K562 (cell line): ENCODE results near the gene EGR1. TPM values are rescaled to one million over a fixed set of nuclear protein-coding genes. Genes with fewer than 3 reads are reported as not detected.

ENCODE experiments used
- ATF1 ChIP-seq, 2 experiments: fragments of 450-650 bp in 1 of 2; IDR thresholded peaks; 2 replicates each; pipeline ENCODE4 v1.6.1; 2016; ENCODE audit warnings: missing compliant biosample characterization in 1 of 2, missing genetic modification characterization in 1 of 2
- BRD9 ChIP-seq: fragments of 450-650 bp; IDR thresholded peaks from 2 replicates; pipeline ENCODE4 v1.6.1; 2018; ENCODE audit warnings: low read depth; ENCODE audit not compliant: partially characterized antibody
- CTBP1 ChIP-seq: fragments of 450-650 bp; IDR thresholded peaks from 2 replicates; pipeline ENCODE4 v1.6.1; 2016; ENCODE audit warnings: borderline replicate concordance
- FOSL1 ChIP-seq: fragments of 200-800 bp; sonication (Bioruptor generic); conservative IDR thresholded peaks from 2 replicates; pipeline ENCODE4 v1.6.1; 2016; ENCODE audit warnings: missing genetic modification characterization, missing compliant biosample characterization
- HDAC3 ChIP-seq: fragments of 450-650 bp; IDR thresholded peaks from 2 replicates; pipeline ENCODE4 v1.6.1; 2018; ENCODE audit warnings: borderline replicate concordance, mild to moderate bottlenecking, moderate library complexity; ENCODE audit not compliant: partially characterized antibody
- HSF4 ChIP-seq: fragments of 250-450 bp; sonication (Bioruptor Pico); IDR thresholded peaks from 2 replicates; pipeline ENCODE4 v2.1.2; 2022; ENCODE audit warnings: mild to moderate bottlenecking, moderate library complexity, borderline replicate concordance
- KDM4B ChIP-seq, 2 experiments: fragments of 450-650 bp in 1 of 2; sonication (generic) in 1 of 2; IDR thresholded peaks; 2 replicates each; pipeline ENCODE4 v1.6.1; 2016 to 2017; ENCODE audit warnings: borderline replicate concordance in 2 of 2, antibody characterized with exemption in 1 of 2, low read depth in 1 of 2, mild to moderate bottlenecking in 1 of 2
- MAFK ChIP-seq: IDR thresholded peaks from 2 replicates; pipeline ENCODE4 v1.6.1; 2011; ENCODE audit warnings: low read length, improper control_type of control experiment
- MAZ ChIP-seq, 2 experiments: fragments of 450-650 bp in 1 of 2; sonication (generic) in 1 of 2; formaldehyde crosslinking; IDR thresholded peaks in 1 of 2; conservative IDR thresholded peaks in 1 of 2; 2 replicates each; pipeline versions ENCODE4 v1.4.0 to v1.5.0; 2020; ENCODE audit warnings: mild to moderate bottlenecking in 1 of 2, missing genetic modification reagents in 1 of 2
- RBM25 ChIP-seq: fragments of 200-400 bp; formaldehyde crosslinking; IDR thresholded peaks from 2 replicates; pipeline ENCODE4 v1.6.1; 2018; ENCODE audit warnings: low read length, low read depth, moderate library complexity; ENCODE audit not compliant: severe bottlenecking
- TEAD1 ChIP-seq, 2 experiments: fragments of 450-650 bp in 1 of 2; sonication (generic) in 1 of 2; formaldehyde crosslinking; IDR thresholded peaks; 2 replicates each; pipeline versions ENCODE4 v1.4.0 to v1.8.0; 2020 to 2022; ENCODE audit warnings: mild to moderate bottlenecking in 2 of 2, missing genetic modification reagents in 1 of 2
- ZKSCAN1 ChIP-seq: fragments of 150-350 bp; IDR thresholded peaks from 2 replicates; pipeline ENCODE4 v1.6.1; 2016; ENCODE audit warnings: low read depth, low read length
- ZNF175 ChIP-seq: fragments of 200-800 bp; sonication (Bioruptor generic); IDR thresholded peaks from 2 replicates; pipeline ENCODE4 v1.6.1; 2016; ENCODE audit warnings: low read depth, mild to moderate bottlenecking, missing genetic modification characterization, missing compliant biosample characterization
- ZNF583 ChIP-seq: fragments of 250-450 bp; sonication (Bioruptor Pico); IDR thresholded peaks from 2 replicates; pipeline ENCODE4 v1.4.0; 2020
- polyA plus RNA-seq, 8 experiments: library from polyadenylated mRNA; depleted of rRNA in 4 of 8; stranded (reverse) in 5 of 8; unstranded in 3 of 8; fragments of >200 nt; fragmentation: Nextera tagmentation in 2 of 8; fragmentation: Illumina TruSeq in 1 of 8; extraction: Ambion mirVana in 2 of 8; extraction: Trizol in 1 of 8; gene quantifications; 2 replicates each; pipeline versions ENCODE4 v1.2.1 to v1.2.3, GENCODE V29; 2011 to 2014; ENCODE audit warnings: inconsistent platforms in 1 of 8, missing spikeins in 1 of 8
- total RNA-seq, 7 experiments: library from RNA; depleted of rRNA in 6 of 7; stranded (reverse); fragments of >200 nt in 6 of 7; fragmentation: Illumina TruSeq in 2 of 7; extraction: Trizol in 2 of 7; gene quantifications; 2 replicates each; pipeline versions ENCODE4 v1.2.1 to v1.2.3, GENCODE V29; 2011 to 2021; ENCODE audit warnings: low replicate concordance in 1 of 7
- TF ChIP-seq, protein P1 (sequence below): fragments of 450-650 bp; IDR thresholded peaks from 2 replicates; pipeline ENCODE4 v1.6.1; 2016; ENCODE audit warnings: low read depth, mild to moderate bottlenecking, moderate library complexity
- TF ChIP-seq, protein P2 (sequence below): fragments of 450-650 bp; formaldehyde crosslinking; IDR thresholded peaks from 2 replicates; pipeline ENCODE4 v1.4.0; 2020; ENCODE audit warnings: mild to moderate bottlenecking, mixed read lengths
- TF ChIP-seq, protein P3 (sequence below): fragments of 450-650 bp; IDR thresholded peaks from 2 replicates; pipeline ENCODE4 v1.6.1; 2014; ENCODE audit warnings: low read depth, mild to moderate bottlenecking, moderate library complexity, borderline replicate concordance
- TF ChIP-seq, protein P4 (sequence below): fragments of 450-650 bp; IDR thresholded peaks from 2 replicates; pipeline ENCODE4 v1.6.1; 2016; ENCODE audit warnings: mild to moderate bottlenecking
- TF ChIP-seq, protein P5 (sequence below): fragments of 450-650 bp; formaldehyde crosslinking; IDR thresholded peaks from 2 replicates; pipeline ENCODE4 v1.4.0; 2020; ENCODE audit warnings: mild to moderate bottlenecking, moderate library complexity

The EGR1 gene
- total and polyA plus RNA-seq, 9 of the 15 experiments (the other 6 are each of a cell fraction or from before 2014, with no cell fraction given): 1.3 to 132 (median 21.5) TPM

DNA sequence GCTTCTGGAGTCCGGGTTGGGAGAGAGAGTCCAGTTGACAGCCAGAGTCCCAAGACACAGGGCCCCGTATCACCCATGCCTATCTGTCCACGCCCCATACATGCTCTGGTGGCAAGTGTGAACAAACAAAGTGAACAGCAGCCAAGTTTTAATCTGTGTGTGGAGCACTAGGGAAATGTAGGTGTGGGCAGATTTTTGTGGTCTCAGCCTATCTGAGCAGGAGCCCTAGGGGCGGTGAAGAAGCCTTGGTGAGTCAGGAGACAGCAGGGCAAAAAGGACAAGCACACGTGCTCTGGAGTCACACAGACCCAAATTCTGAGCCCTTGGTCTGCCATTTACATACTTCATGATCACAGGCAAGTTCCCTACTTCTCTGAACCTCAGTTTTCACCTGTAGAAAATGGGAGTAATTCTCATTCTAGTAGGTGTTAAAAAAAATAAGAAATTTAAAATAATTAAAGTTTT lies 23.2 kb downstream of the EGR1 start (continued):
- TF ChIP-seq, protein P1, sequence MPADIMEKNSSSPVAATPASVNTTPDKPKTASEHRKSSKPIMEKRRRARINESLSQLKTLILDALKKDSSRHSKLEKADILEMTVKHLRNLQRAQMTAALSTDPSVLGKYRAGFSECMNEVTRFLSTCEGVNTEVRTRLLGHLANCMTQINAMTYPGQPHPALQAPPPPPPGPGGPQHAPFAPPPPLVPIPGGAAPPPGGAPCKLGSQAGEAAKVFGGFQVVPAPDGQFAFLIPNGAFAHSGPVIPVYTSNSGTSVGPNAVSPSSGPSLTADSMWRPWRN: 0 out of 2 replicates have a peak, but pooled peaks have one; percentile 29
- TF ChIP-seq HDAC3: peak; percentile 21
- TF ChIP-seq KDM4B (IDR thresholded peaks at IDR 0.05; ENCODE audit: borderline replicate concordance in 2 of 2, low read depth in 1 of 2): 0 out of 4 replicates have a peak, but pooled peaks of 1 of the 2 experiments have one; percentile 55
- peak; percentile 81 for TF ChIP-seq FOSL1
- TF ChIP-seq ZKSCAN1: 0 out of 2 replicates have a peak, but pooled peaks have one; percentile 45
- TF ChIP-seq BRD9: no peak
- TF ChIP-seq MAZ (CRISPR knock-in tag; conservative IDR thresholded peaks at IDR 0.05 in 1 of 2, IDR thresholded peaks at IDR 0.05 in 1 of 2): no peak; a peak in 1 of 4 replicates
- no peak; the same call in 1 of the 2 replicates for TF ChIP-seq HSF4 (CRISPR knock-in tag)
- 0 out of 2 replicates have a peak, but pooled peaks have one; percentile 10 for TF ChIP-seq ZNF583
- TF ChIP-seq CTBP1: peak; percentile 51; the same call in 1 of the 2 replicates
- TF ChIP-seq TEAD1 (CRISPR knock-in tag; IDR thresholded peaks at IDR 0.05): peak in 1 of 2 experiments; percentile 65; a peak in 1 of 4 replicates
- TF ChIP-seq, protein P2, sequence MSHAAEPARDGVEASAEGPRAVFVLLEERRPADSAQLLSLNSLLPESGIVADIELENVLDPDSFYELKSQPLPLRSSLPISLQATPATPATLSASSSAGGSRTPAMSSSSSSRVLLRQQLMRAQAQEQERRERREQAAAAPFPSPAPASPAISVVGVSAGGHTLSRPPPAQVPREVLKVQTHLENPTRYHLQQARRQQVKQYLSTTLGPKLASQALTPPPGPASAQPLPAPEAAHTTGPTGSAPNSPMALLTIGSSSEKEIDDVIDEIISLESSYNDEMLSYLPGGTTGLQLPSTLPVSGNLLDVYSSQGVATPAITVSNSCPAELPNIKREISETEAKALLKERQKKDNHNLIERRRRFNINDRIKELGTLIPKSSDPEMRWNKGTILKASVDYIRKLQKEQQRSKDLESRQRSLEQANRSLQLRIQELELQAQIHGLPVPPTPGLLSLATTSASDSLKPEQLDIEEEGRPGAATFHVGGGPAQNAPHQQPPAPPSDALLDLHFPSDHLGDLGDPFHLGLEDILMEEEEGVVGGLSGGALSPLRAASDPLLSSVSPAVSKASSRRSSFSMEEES (CRISPR knock-in tag): no peak
- peak; percentile 73 for TF ChIP-seq ZNF175
- TF ChIP-seq RBM25: peak; percentile 23
- TF ChIP-seq, protein P3, sequence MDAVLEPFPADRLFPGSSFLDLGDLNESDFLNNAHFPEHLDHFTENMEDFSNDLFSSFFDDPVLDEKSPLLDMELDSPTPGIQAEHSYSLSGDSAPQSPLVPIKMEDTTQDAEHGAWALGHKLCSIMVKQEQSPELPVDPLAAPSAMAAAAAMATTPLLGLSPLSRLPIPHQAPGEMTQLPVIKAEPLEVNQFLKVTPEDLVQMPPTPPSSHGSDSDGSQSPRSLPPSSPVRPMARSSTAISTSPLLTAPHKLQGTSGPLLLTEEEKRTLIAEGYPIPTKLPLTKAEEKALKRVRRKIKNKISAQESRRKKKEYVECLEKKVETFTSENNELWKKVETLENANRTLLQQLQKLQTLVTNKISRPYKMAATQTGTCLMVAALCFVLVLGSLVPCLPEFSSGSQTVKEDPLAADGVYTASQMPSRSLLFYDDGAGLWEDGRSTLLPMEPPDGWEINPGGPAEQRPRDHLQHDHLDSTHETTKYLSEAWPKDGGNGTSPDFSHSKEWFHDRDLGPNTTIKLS: peak; percentile 33; the same call in 1 of the 2 replicates
- TF ChIP-seq ATF1 (CRISPR knock-in tag; IDR thresholded peaks at IDR 0.05): no peak
- TF ChIP-seq ATF1 (tag; IDR thresholded peaks at IDR 0.05): peak; percentile 23; the same call in 1 of the 2 replicates
- TF ChIP-seq, protein P4, sequence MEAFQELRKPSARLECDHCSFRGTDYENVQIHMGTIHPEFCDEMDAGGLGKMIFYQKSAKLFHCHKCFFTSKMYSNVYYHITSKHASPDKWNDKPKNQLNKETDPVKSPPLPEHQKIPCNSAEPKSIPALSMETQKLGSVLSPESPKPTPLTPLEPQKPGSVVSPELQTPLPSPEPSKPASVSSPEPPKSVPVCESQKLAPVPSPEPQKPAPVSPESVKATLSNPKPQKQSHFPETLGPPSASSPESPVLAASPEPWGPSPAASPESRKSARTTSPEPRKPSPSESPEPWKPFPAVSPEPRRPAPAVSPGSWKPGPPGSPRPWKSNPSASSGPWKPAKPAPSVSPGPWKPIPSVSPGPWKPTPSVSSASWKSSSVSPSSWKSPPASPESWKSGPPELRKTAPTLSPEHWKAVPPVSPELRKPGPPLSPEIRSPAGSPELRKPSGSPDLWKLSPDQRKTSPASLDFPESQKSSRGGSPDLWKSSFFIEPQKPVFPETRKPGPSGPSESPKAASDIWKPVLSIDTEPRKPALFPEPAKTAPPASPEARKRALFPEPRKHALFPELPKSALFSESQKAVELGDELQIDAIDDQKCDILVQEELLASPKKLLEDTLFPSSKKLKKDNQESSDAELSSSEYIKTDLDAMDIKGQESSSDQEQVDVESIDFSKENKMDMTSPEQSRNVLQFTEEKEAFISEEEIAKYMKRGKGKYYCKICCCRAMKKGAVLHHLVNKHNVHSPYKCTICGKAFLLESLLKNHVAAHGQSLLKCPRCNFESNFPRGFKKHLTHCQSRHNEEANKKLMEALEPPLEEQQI: no peak
- TF ChIP-seq MAFK: peak; percentile 28; the same call in 1 of the 2 replicates
- TF ChIP-seq, protein P5, sequence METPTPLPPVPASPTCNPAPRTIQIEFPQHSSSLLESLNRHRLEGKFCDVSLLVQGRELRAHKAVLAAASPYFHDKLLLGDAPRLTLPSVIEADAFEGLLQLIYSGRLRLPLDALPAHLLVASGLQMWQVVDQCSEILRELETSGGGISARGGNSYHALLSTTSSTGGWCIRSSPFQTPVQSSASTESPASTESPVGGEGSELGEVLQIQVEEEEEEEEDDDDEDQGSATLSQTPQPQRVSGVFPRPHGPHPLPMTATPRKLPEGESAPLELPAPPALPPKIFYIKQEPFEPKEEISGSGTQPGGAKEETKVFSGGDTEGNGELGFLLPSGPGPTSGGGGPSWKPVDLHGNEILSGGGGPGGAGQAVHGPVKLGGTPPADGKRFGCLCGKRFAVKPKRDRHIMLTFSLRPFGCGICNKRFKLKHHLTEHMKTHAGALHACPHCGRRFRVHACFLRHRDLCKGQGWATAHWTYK (CRISPR knock-in tag): peak; percentile 91
